Rectal smooth muscle tissue (tissue), 1 donor: Measurements from ENCODE around the gene IFNGR1.
"Not testable (repeated sequence)": the region's sequence is repeated elsewhere in the genome, so short reads cannot be mapped to it uniquely, and the experiment has no call there.

Source experiments
- H3K27ac ChIP-seq: one replicate; pipeline ENCODE4 v1.7.0; 2013; ENCODE audit warnings: low read depth, low read length, inconsistent platforms
- H3K27me3 ChIP-seq: one replicate; pipeline ENCODE4 v1.7.0; 2013; ENCODE audit warnings: low read length; ENCODE audit not compliant: control insufficient read depth, insufficient read depth
- H3K36me3 ChIP-seq: one replicate; pipeline ENCODE4 v1.7.0; 2013; ENCODE audit warnings: low read length; ENCODE audit not compliant: control insufficient read depth, insufficient read depth
- H3K4me1 ChIP-seq: one replicate; pipeline ENCODE4 v1.7.0; 2013; ENCODE audit warnings: low read length; ENCODE audit not compliant: control insufficient read depth, insufficient read depth
- H3K4me3 ChIP-seq: one replicate; pipeline ENCODE4 v1.7.0; 2013; ENCODE audit warnings: low read length
- H3K9ac ChIP-seq: one replicate; pipeline ENCODE4 v1.7.0; 2013; ENCODE audit warnings: low read length

IFNGR1 gene

GRCh38 chr6:137254430-137254829 lies 35.2 kb upstream of the IFNGR1 start:
- not testable (repeated sequence) for H3K4me3 ChIP-seq, H3K36me3 ChIP-seq, H3K27me3 ChIP-seq, H3K27ac ChIP-seq, H3K9ac ChIP-seq, H3K4me1 ChIP-seq

- H3K9ac ChIP-seq, result no peak overlapping the region
- no peak overlapping the region for H3K4me3 ChIP-seq
- H3K27me3 ChIP-seq, result no peaks in the 10 kb centered on the region
- H3K27ac ChIP-seq, result no peak overlapping the region
- no peaks in the 10 kb centered on the region for H3K4me1 ChIP-seq
- no peaks in the 10 kb centered on the region for H3K36me3 ChIP-seq
These were observed 29.5 kb upstream of the IFNGR1 start for GRCh38 chr6:137248702-137249101.

- Histone ChIP-seq H3K36me3 (no peaks in the 10 kb centered on the region), H3K4me1 (no peaks in the 10 kb centered on the region), H3K4me3 (no peak overlapping the region), H3K27ac (no peak overlapping the region), H3K9ac (no peak overlapping the region), H3K27me3 (no peaks in the 10 kb centered on the region)
These were observed 28.5 kb upstream of the IFNGR1 start for GRCh38 chr6:137247724-137248123.

GRCh38 chr6:137246791-137247202 lies 27.6 kb upstream of the IFNGR1 start:
- H3K27ac ChIP-seq, result no peak overlapping the region
- no peak overlapping the region for H3K9ac ChIP-seq

GRCh38 chr6:137246164-137246563 lies 27.0 kb upstream of the IFNGR1 start:
- no peaks in the 10 kb centered on the region for H3K36me3 ChIP-seq
- H3K27ac ChIP-seq, result no peak overlapping the region
- H3K27me3 ChIP-seq, result no peaks in the 10 kb centered on the region
- no peaks in the 10 kb centered on the region for H3K4me1 ChIP-seq
- H3K4me3 ChIP-seq, result no peak overlapping the region
- no peak overlapping the region for H3K9ac ChIP-seq

More at GRCh38 chr6:137246791-137247202, 27.6 kb upstream of the IFNGR1 start:
- Histone ChIP-seq H3K27me3 (no peaks in the 10 kb centered on the region), H3K4me3 (no peak overlapping the region), H3K4me1 (no peaks in the 10 kb centered on the region), H3K36me3 (no peaks in the 10 kb centered on the region)

GRCh38 chr6:137241481-137242038 lies 22.4 kb upstream of the IFNGR1 start:
- Histone ChIP-seq H3K27me3 (no peaks in the 10 kb centered on the region), H3K9ac (no peak overlapping the region), H3K36me3 (no peaks in the 10 kb centered on the region), H3K4me3 (no peak overlapping the region), H3K4me1 (no peaks in the 10 kb centered on the region), H3K27ac (no peak overlapping the region)

- Histone ChIP-seq H3K27ac (no peak overlapping the region), H3K9ac (no peak overlapping the region), H3K36me3 (no peaks in the 10 kb centered on the region), H3K27me3 (no peaks in the 10 kb centered on the region), H3K4me3 (no peak overlapping the region), H3K4me1 (no peaks in the 10 kb centered on the region)
These were observed 21.0 kb upstream of the IFNGR1 start for GRCh38 chr6:137240168-137240567.

- Histone ChIP-seq H3K4me1 (no peaks in the 10 kb centered on the region), H3K27ac (no peak overlapping the region), H3K9ac (no peak overlapping the region), H3K4me3 (no peak overlapping the region), H3K36me3 (no peaks in the 10 kb centered on the region), H3K27me3 (no peaks in the 10 kb centered on the region)
These were observed 18.4 kb upstream of the IFNGR1 start for GRCh38 chr6:137237413-137238170.

GRCh38 chr6:137236581-137237355 lies 17.6 kb upstream of the IFNGR1 start:
- H3K9ac ChIP-seq, result no peak overlapping the region
- H3K4me3 ChIP-seq, result no peak overlapping the region
- no peaks in the 10 kb centered on the region for H3K27me3 ChIP-seq
- no peaks in the 10 kb centered on the region for H3K4me1 ChIP-seq
- no peaks in the 10 kb centered on the region for H3K36me3 ChIP-seq
- H3K27ac ChIP-seq, result no peak overlapping the region

- Histone ChIP-seq H3K4me1 (no peaks in the 10 kb centered on the region), H3K27ac (no peak overlapping the region)
These were observed 16.5 kb upstream of the IFNGR1 start for GRCh38 chr6:137235686-137236085.

GRCh38 chr6:137233911-137234863 lies 15.0 kb upstream of the IFNGR1 start:
- Histone ChIP-seq H3K9ac (no peak overlapping the region), H3K4me1 (no peaks in the 10 kb centered on the region), H3K27me3 (no peaks in the 10 kb centered on the region), H3K4me3 (no peak overlapping the region), H3K27ac (no peak overlapping the region), H3K36me3 (no peaks in the 10 kb centered on the region)

More at GRCh38 chr6:137235686-137236085, 16.5 kb upstream of the IFNGR1 start:
- no peaks in the 10 kb centered on the region for H3K27me3 ChIP-seq
- H3K36me3 ChIP-seq, result no peaks in the 10 kb centered on the region
- H3K9ac ChIP-seq, result no peak overlapping the region
- no peak overlapping the region for H3K4me3 ChIP-seq

GRCh38 chr6:137231895-137232294 lies 12.7 kb upstream of the IFNGR1 start:
- Histone ChIP-seq H3K4me1 (no peaks in the 10 kb centered on the region), H3K4me3 (no peak overlapping the region), H3K9ac (no peak overlapping the region), H3K27ac (no peak overlapping the region), H3K27me3 (no peaks in the 10 kb centered on the region), H3K36me3 (no peaks in the 10 kb centered on the region)
